ENCODE data around the gene DACT3.

DACT3 gene

DNA sequence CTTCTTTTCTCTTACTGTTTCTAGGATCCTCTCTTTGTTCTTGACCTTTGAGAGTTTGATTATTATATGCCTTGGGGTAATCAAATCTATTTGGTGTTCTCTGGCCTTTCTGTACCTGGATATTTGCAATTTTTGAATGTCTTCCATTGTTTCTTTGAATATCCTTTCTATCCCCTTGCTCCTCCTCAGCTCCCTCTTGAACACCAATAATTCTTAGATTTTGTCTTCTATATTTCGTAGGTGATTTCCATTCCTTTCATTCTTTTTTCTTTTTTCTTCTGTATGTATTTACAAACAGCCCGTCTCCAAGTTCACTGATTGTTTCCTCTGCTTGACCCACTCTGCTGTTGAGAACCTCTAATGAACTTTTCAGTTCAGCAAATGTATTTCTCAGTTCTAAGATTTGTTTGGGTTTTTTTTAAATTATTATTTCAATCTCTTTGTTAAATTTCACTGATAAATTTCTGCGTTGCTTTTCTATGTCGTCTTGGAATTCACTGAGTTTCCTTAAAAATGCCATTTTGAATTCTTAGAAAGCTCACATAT lies 62.5 kb downstream of the DACT3 start:
- DNase-seq (ENCODE audit: low read depth in 2 of 2): no peak

Measured in fibroblast of skin of left quadriceps (primary cell).